Right atrium auricular region (tissue), 2 donors: Measurements from ENCODE around the gene TRIM66. TPM values are rescaled to one million over a fixed set of nuclear protein-coding genes. Genes with fewer than 3 reads are reported as not detected.

Experiments used
- DNase-seq: peaks from one replicate; pipeline ENCODE4 v3.0.0-alpha.2; 2019; ENCODE audit warnings: low spot score
- H3K27ac ChIP-seq, 2 donors: fragments of 200-600 bp; sonication (generic); 1 replicate in 1 of 2; 2 replicates in 1 of 2; pipeline ENCODE4 v1.5.1; 2016 to 2019
- H3K27me3 ChIP-seq, 2 donors: fragments of 200-600 bp; sonication (generic); one replicate each; pipeline versions ENCODE4 v1.5.1 to v1.6.0; 2017 to 2019
- H3K36me3 ChIP-seq: fragments of 200-600 bp; sonication (generic); one replicate; pipeline ENCODE4 v1.5.1; 2016
- H3K4me1 ChIP-seq, 2 donors: fragments of 200-600 bp; sonication (generic); one replicate each; pipeline versions ENCODE4 v1.5.1 to v1.6.0; 2017 to 2019
- H3K4me3 ChIP-seq, 2 donors: fragments of 200-600 bp; sonication (generic); 1 replicate in 1 of 2; 2 replicates in 1 of 2; pipeline ENCODE4 v1.5.1; 2017 to 2019; ENCODE audit warnings: mild to moderate bottlenecking in 1 of 2, moderate library complexity in 1 of 2
- H3K9me3 ChIP-seq, 2 donors: fragments of 200-600 bp; sonication (generic); one replicate each; pipeline ENCODE4 v1.5.1; 2019
- CTCF ChIP-seq, 2 donors: fragments of 200-600 bp; sonication (generic); IDR thresholded peaks; one replicate each; pipeline ENCODE4 v1.5.1; 2019; ENCODE audit warnings: antibody characterized with exemption in 2 of 2
- total RNA-seq, 2 donors: library from RNA; depleted of rRNA; stranded (reverse); fragments of >200 nt; gene quantifications; one replicate each; pipeline ENCODE4 v1.1.0, GENCODE V29; 2016

The TRIM66 gene
- 1 to 10 TPM in 1 of 2 donors, under 1 TPM in 1; 0.56 to 3.7 TPM for total RNA-seq

- peak in 1 of 2 donors; percentile 44 for TF ChIP-seq CTCF (IDR thresholded peaks at IDR 0.05)
- Histone ChIP-seq H3K27ac (peak within 1 kb of the TSS; percentile 93 to 97), H3K36me3 (peaks cover 36% of the 10 kb centered on the region), H3K27me3 (no peaks in the 10 kb centered on the region), H3K4me1 (peaks cover 0 to 25% of the 10 kb centered on the region in 2 donors), H3K4me3 (peak within 1 kb of the TSS; percentile 95 to 98), H3K9me3 (no peaks in the 10 kb centered on the region)
- peak; percentile 98 for DNase-seq
Observed at GRCh38 chr11:8682303-8683114, at the start of gene TRIM66, which contains the start of gene RPL27A. Gene TRIM66 (minus strand): TSS chr11:8682665. CDS start chr11:8672274, 10,391 bp downstream. Gene RPL27A (plus strand): TSS chr11:8682792. CDS start chr11:8682814, 22 bp downstream.

- H3K27ac ChIP-seq: peak overlapping the region; percentile 75 to 80
- TF ChIP-seq CTCF (IDR thresholded peaks at IDR 0.05): no peak
- H3K27me3 ChIP-seq: no peaks in the 10 kb centered on the region
- no peak overlapping the region for H3K4me3 ChIP-seq
- peaks cover 0 to 90% of the 10 kb centered on the region in 2 donors for H3K4me1 ChIP-seq
- no peak for DNase-seq
- peaks cover 14% of the 10 kb centered on the region for H3K36me3 ChIP-seq
- no peaks in the 10 kb centered on the region for H3K9me3 ChIP-seq
Observed at GRCh38 chr11:8731647-8732323, 49.3 kb upstream of the TRIM66 start.

GRCh38 chr11:8730697-8731020 lies 48.2 kb upstream of the TRIM66 start:
- no peak overlapping the region for H3K4me3 ChIP-seq
- peaks cover 0 to 84% of the 10 kb centered on the region in 2 donors for H3K4me1 ChIP-seq
- TF ChIP-seq CTCF (IDR thresholded peaks at IDR 0.05): no peak
- no peak for DNase-seq
- H3K27me3 ChIP-seq: no peaks in the 10 kb centered on the region
- H3K27ac ChIP-seq: peak overlapping the region; percentile 75 to 80
- no peaks in the 10 kb centered on the region for H3K9me3 ChIP-seq
- peaks cover 21% of the 10 kb centered on the region for H3K36me3 ChIP-seq

- Histone ChIP-seq H3K27me3 (no peaks in the 10 kb centered on the region), H3K36me3 (peaks cover 27% of the 10 kb centered on the region), H3K9me3 (no peaks in the 10 kb centered on the region), H3K4me1 (peaks cover 0 to 78% of the 10 kb centered on the region in 2 donors), H3K27ac (peak overlapping the region; percentile 10 to 80), H3K4me3 (no peak overlapping the region)
- DNase-seq: no peak
- TF ChIP-seq CTCF (IDR thresholded peaks at IDR 0.05): no peak
Observed at GRCh38 chr11:8729837-8730696, 47.6 kb upstream of the TRIM66 start.

GRCh38 chr11:8729067-8729466 lies 46.6 kb upstream of the TRIM66 start:
- H3K4me1 ChIP-seq: peaks cover 0 to 73% of the 10 kb centered on the region in 2 donors
- H3K36me3 ChIP-seq: peaks cover 36% of the 10 kb centered on the region
- no peaks in the 10 kb centered on the region for H3K9me3 ChIP-seq
- no peaks in the 10 kb centered on the region for H3K27me3 ChIP-seq
- DNase-seq: no peak
- no peak overlapping the region for H3K4me3 ChIP-seq
- H3K27ac ChIP-seq: peak overlapping the region; percentile 43 to 80
- no peak for TF ChIP-seq CTCF (IDR thresholded peaks at IDR 0.05)
